HEK293 (cell line): ENCODE results near the gene ARHGAP42.
A peak's percentile ranks its signal among the peaks of the same experiment; 100 is the strongest.
"Not testable (repeated sequence)": the region's sequence is repeated elsewhere in the genome, so short reads cannot be mapped to it uniquely, and the experiment has no call there.

Experiments used
- CTCF ChIA-PET: fragments of 350-600 bp; formaldehyde crosslinking; extraction: SDS; loops from one replicate; lab custom pipeline; 2021; ENCODE audit warnings: antibody characterized with exemption; lab: Yijun Ruan, JAX
- POLR2A ChIA-PET: fragments of 300-600 bp; formaldehyde crosslinking; extraction: SDS; loops from one replicate; lab custom pipeline; 2020; ENCODE audit warnings: antibody characterized with exemption, inconsistent platforms; lab: Yijun Ruan, JAX
- H3K27ac ChIP-seq: fragments of 200-500 bp; sonication (Bioruptor generic); 2 replicates; pipeline ENCODE4 v1.5.1; 2014; ENCODE audit warnings: low read depth, low read length, control low read depth, inconsistent platforms; ENCODE audit errors: extremely low read depth
- H3K36me3 ChIP-seq, 2 experiments: fragments of 200-500 bp in 1 of 2; sonication (Bioruptor generic) in 1 of 2; 1 replicate in 1 of 2; 2 replicates in 1 of 2; pipeline ENCODE4 v1.5.1; 2014 to 2017; ENCODE audit warnings: inconsistent platforms in 2 of 2, low read length in 2 of 2; ENCODE audit not compliant: control insufficient read depth in 2 of 2, insufficient read depth in 1 of 2
- H3K4me1 ChIP-seq: fragments of 200-500 bp; sonication (Bioruptor generic); 2 replicates; pipeline ENCODE4 v1.5.1; 2014; ENCODE audit warnings: mild to moderate bottlenecking, low read length, inconsistent platforms; ENCODE audit not compliant: control insufficient read depth, insufficient read depth
- H3K4me3 ChIP-seq: 2 replicates; pipeline ENCODE4 v1.5.1; 2011; ENCODE audit warnings: low read depth, mild to moderate bottlenecking, control low read depth, low read length, moderate library complexity
- H3K9me3 ChIP-seq: fragments of 200-500 bp; sonication (Bioruptor generic); 2 replicates; pipeline ENCODE4 v1.5.1; 2014; ENCODE audit warnings: low read depth, low read length, inconsistent platforms; ENCODE audit not compliant: control insufficient read depth, insufficient read depth
- ELK4 ChIP-seq: IDR thresholded peaks from 2 replicates; pipeline ENCODE4 v1.6.1; 2011; ENCODE audit warnings: mild to moderate bottlenecking, low read depth, low read length, borderline replicate concordance
- KLF1 ChIP-seq: fragments of 450-650 bp; formaldehyde crosslinking; IDR thresholded peaks from 2 replicates; pipeline ENCODE4 v1.5.1; 2016; ENCODE audit warnings: missing biosample characterization, missing genetic modification characterization
- RBAK ChIP-seq: fragments of 450-650 bp; formaldehyde crosslinking; IDR thresholded peaks from 2 replicates; pipeline ENCODE4 v1.5.1; 2016; ENCODE audit warnings: missing biosample characterization, missing genetic modification characterization
- SALL2 ChIP-seq: fragments of 450-650 bp; formaldehyde crosslinking; IDR thresholded peaks from 2 replicates; pipeline ENCODE4 v1.5.0; 2017; ENCODE audit warnings: missing biosample characterization, mild to moderate bottlenecking, missing genetic modification characterization, borderline replicate concordance
- SP2 ChIP-seq: fragments of 450-650 bp; formaldehyde crosslinking; IDR thresholded peaks from 2 replicates; pipeline ENCODE4 v1.5.1; 2016; ENCODE audit warnings: missing biosample characterization, missing genetic modification characterization
- YY1 ChIP-seq: fragments of 450-650 bp; formaldehyde crosslinking; IDR thresholded peaks from 2 replicates; pipeline ENCODE4 v1.5.1; 2018; ENCODE audit warnings: missing biosample characterization, missing genetic modification characterization
- ZFP3 ChIP-seq: fragments of 450-650 bp; formaldehyde crosslinking; IDR thresholded peaks from 2 replicates; pipeline ENCODE4 v1.5.1; 2016; ENCODE audit warnings: low read depth, missing biosample characterization, missing genetic modification characterization
- ZNF114 ChIP-seq: fragments of 450-650 bp; formaldehyde crosslinking; IDR thresholded peaks from 2 replicates; pipeline ENCODE4 v1.5.0; 2017; ENCODE audit warnings: missing biosample characterization, missing genetic modification characterization
- ZNF146 ChIP-seq: fragments of 450-650 bp; formaldehyde crosslinking; IDR thresholded peaks from 2 replicates; pipeline ENCODE4 v1.5.1; 2016; ENCODE audit warnings: missing biosample characterization, missing genetic modification characterization
- ZNF175 ChIP-seq: fragments of 450-650 bp; formaldehyde crosslinking; IDR thresholded peaks from 2 replicates; pipeline ENCODE4 v1.5.1; 2016; ENCODE audit warnings: missing biosample characterization, missing genetic modification characterization
- ZNF18 ChIP-seq: fragments of 450-650 bp; formaldehyde crosslinking; IDR thresholded peaks from 2 replicates; pipeline ENCODE4 v1.5.1; 2016; ENCODE audit warnings: missing biosample characterization, missing genetic modification characterization
- ZNF211 ChIP-seq: fragments of 450-650 bp; formaldehyde crosslinking; IDR thresholded peaks from 2 replicates; pipeline ENCODE4 v1.5.1; 2016; ENCODE audit warnings: low read depth, missing biosample characterization, missing genetic modification characterization
- ZNF302 ChIP-seq: fragments of 450-650 bp; formaldehyde crosslinking; IDR thresholded peaks from 2 replicates; pipeline ENCODE4 v1.5.1; 2016; ENCODE audit warnings: missing biosample characterization, missing genetic modification characterization, low read depth
- ZNF335 ChIP-seq: fragments of 450-650 bp; formaldehyde crosslinking; conservative IDR thresholded peaks from 2 replicates; pipeline ENCODE4 v1.5.1; 2016; ENCODE audit warnings: missing biosample characterization, missing genetic modification characterization
- ZNF350 ChIP-seq: fragments of 450-650 bp; formaldehyde crosslinking; IDR thresholded peaks from 2 replicates; pipeline ENCODE4 v1.5.0; 2017; ENCODE audit warnings: missing biosample characterization, mild to moderate bottlenecking, missing genetic modification characterization
- ZNF510 ChIP-seq: fragments of 450-650 bp; formaldehyde crosslinking; IDR thresholded peaks from 2 replicates; pipeline ENCODE4 v1.5.1; 2018; ENCODE audit warnings: mild to moderate bottlenecking, missing genetic modification characterization, missing biosample characterization; ENCODE audit not compliant: insufficient replicate concordance
- ZNF549 ChIP-seq: fragments of 450-650 bp; IDR thresholded peaks from 2 replicates; pipeline ENCODE4 v1.5.1; 2018; ENCODE audit warnings: missing biosample characterization, missing genetic modification characterization, mild to moderate bottlenecking, inconsistent platforms, moderate library complexity
- ZNF658 ChIP-seq: fragments of 450-650 bp; formaldehyde crosslinking; IDR thresholded peaks from 2 replicates; pipeline ENCODE4; 2016; ENCODE audit warnings: missing biosample characterization, missing genetic modification characterization
- ZNF670 ChIP-seq: fragments of 450-650 bp; formaldehyde crosslinking; IDR thresholded peaks from 2 replicates; pipeline ENCODE4 v1.5.1; 2016; ENCODE audit warnings: missing biosample characterization, missing genetic modification characterization, low read depth
- ZNF843 ChIP-seq: fragments of 450-650 bp; formaldehyde crosslinking; IDR thresholded peaks from 2 replicates; pipeline ENCODE4 v1.5.1; 2016; ENCODE audit warnings: missing biosample characterization, missing genetic modification characterization
- ZSCAN30 ChIP-seq: fragments of 450-650 bp; IDR thresholded peaks from 2 replicates; pipeline ENCODE4 v1.5.1; 2018; ENCODE audit warnings: missing biosample characterization, mild to moderate bottlenecking, missing genetic modification characterization, moderate library complexity
- ZSCAN5A ChIP-seq: fragments of 450-650 bp; formaldehyde crosslinking; IDR thresholded peaks from 2 replicates; pipeline ENCODE4 v1.5.1; 2016; ENCODE audit warnings: missing biosample characterization, missing genetic modification characterization

ARHGAP42 gene

GRCh38 chr11:101011881-101012280 lies 324.8 kb downstream of the ARHGAP42 start:
- H3K4me1 ChIP-seq: no peaks in the 10 kb centered on the region
- no peak overlapping the region for H3K27ac ChIP-seq
- ChIA-PET CTCF (interaction anchor here (0.6 kb wide), 1 partner anchor 1601 kb away, joined by 3 read pairs; no protein-coding TSS in a partner anchor), POLR2A (no interaction called here)
- no peaks in the 10 kb centered on the region for H3K9me3 ChIP-seq
- H3K4me3 ChIP-seq: no peak overlapping the region
- H3K36me3 ChIP-seq: no peaks in the 10 kb centered on the region
- TF ChIP-seq ZNF670 (tag by site-specific recombination): no peak
- no peak for TF ChIP-seq ZSCAN30 (tag by site-specific recombination)
- TF ChIP-seq SP2 (tag by site-specific recombination): no peak

- CTCF ChIA-PET, H3K36me3 ChIP-seq, POLR2A ChIA-PET, H3K9me3 ChIP-seq: not testable (repeated sequence)
- TF ChIP-seq ZNF146: peak; percentile 44; the same call in 1 of the 2 replicates
- TF ChIP-seq, all 188 proteins: peak for 1; not testable (repeated sequence) for 187
- not testable (repeated sequence) for H3K4me3 ChIP-seq, H3K4me1 ChIP-seq, H3K27ac ChIP-seq
Observed at GRCh38 chr11:101013702-101014101, 326.6 kb downstream of the ARHGAP42 start.

- TF ChIP-seq ZNF114 (tag by site-specific recombination) (no peak), ZFP3 (tag by site-specific recombination) (no peak), ZNF175 (no peak), ZNF510 (no peak), ELK4 (no peak), ZNF335 (no peak), ZNF350 (tag by site-specific recombination) (no peak), SALL2 (tag by site-specific recombination) (no peak), ZNF211 (tag by site-specific recombination) (no peak), YY1 (tag by site-specific recombination) (no peak)
- TF ChIP-seq, all 188 proteins: peak for 0
- ChIA-PET CTCF (no interaction called here), POLR2A (no interaction called here)
- H3K27ac ChIP-seq: no peak overlapping the region
- no peak overlapping the region for H3K4me3 ChIP-seq
- no peaks in the 10 kb centered on the region for H3K9me3 ChIP-seq
- H3K4me1 ChIP-seq: no peaks in the 10 kb centered on the region
- no peaks in the 10 kb centered on the region for H3K36me3 ChIP-seq
Observed at GRCh38 chr11:101014600-101015285, 327.7 kb downstream of the ARHGAP42 start.

- H3K9me3 ChIP-seq: no peaks in the 10 kb centered on the region
- no peaks in the 10 kb centered on the region for H3K36me3 ChIP-seq
- POLR2A ChIA-PET: no interaction called here
- CTCF ChIA-PET: interaction anchor here (0.6 kb wide), 1 partner anchor 416 kb away, joined by 7 read pairs; no protein-coding TSS in a partner anchor
- H3K4me1 ChIP-seq: no peaks in the 10 kb centered on the region
- H3K27ac ChIP-seq: no peak overlapping the region
- H3K4me3 ChIP-seq: no peak overlapping the region
- TF ChIP-seq ZNF18 (no peak), ZNF843 (tag by site-specific recombination) (no peak), ZNF302 (tag by site-specific recombination) (no peak), KLF1 (no peak), ZNF658 (tag by site-specific recombination) (no peak), ZNF549 (tag by site-specific recombination) (no peak), RBAK (tag by site-specific recombination) (no peak), ZSCAN5A (no peak)
Observed at GRCh38 chr11:101019870-101020269, 332.8 kb downstream of the ARHGAP42 start.
